Tibial artery (tissue), 4 donors: ENCODE measurements around the gene EDNRB.

Experiments used
- DNase-seq, 2 donors: peaks; one replicate each; pipeline ENCODE4 v3.0.0-alpha.2; 2019
- H3K27ac ChIP-seq, 2 donors: fragments of 200-600 bp; sonication (generic) in 1 of 2; 1 replicate in 1 of 2; 2 replicates in 1 of 2; pipeline ENCODE4 v1.5.1; 2018 to 2019; ENCODE audit warnings: mild to moderate bottlenecking in 1 of 2
- H3K27me3 ChIP-seq, 2 donors: fragments of 200-600 bp; sonication (generic) in 1 of 2; one replicate each; pipeline versions ENCODE4 v1.5.1 to v1.6.0; 2016 to 2019
- H3K36me3 ChIP-seq, 3 donors: fragments of 200-600 bp; sonication (generic) in 2 of 3; one replicate each; pipeline ENCODE4 v1.5.1; 2016 to 2019; ENCODE audit warnings: mild to moderate bottlenecking in 2 of 3
- H3K4me1 ChIP-seq, 4 donors: fragments of 200-600 bp; sonication (generic) in 2 of 4; 1 replicate in 3 of 4; 2 replicates in 1 of 4; pipeline ENCODE4 v1.5.1; 2016 to 2019
- H3K4me3 ChIP-seq, 2 donors: fragments of 200-600 bp; sonication (generic) in 1 of 2; 1 replicate in 1 of 2; 2 replicates in 1 of 2; pipeline ENCODE4 v1.5.1; 2018 to 2019; ENCODE audit warnings: mild to moderate bottlenecking in 2 of 2
- H3K9me3 ChIP-seq, 3 donors: fragments of 200-600 bp; sonication (generic) in 1 of 3; one replicate each; pipeline ENCODE4 v1.5.1; 2016 to 2019
- CTCF ChIP-seq, 2 experiments: fragments of 200-600 bp in 1 of 2; fragments of 450-650 bp in 1 of 2; IDR thresholded peaks; one replicate each; pipeline ENCODE4 v1.5.1; 2017 to 2019; ENCODE audit warnings: antibody characterized with exemption in 2 of 2, mild to moderate bottlenecking in 1 of 2, moderate library complexity in 1 of 2
- intact Hi-C: fragments of 100-400 bp; cut with DNase I; formaldehyde crosslinking; loops from one replicate; pipeline ENCODE4 v1.15.0; 2023; ENCODE audit warnings: low total_unique reads

The EDNRB gene

GRCh38 chr13:77916488-77916887, 2.1 kb downstream of the EDNRB start:
- Histone ChIP-seq H3K27ac (no peak overlapping the region), H3K9me3 (no peaks in the 10 kb centered on the region), H3K4me1 (peaks cover 0 to 20% (median 9%) of the 10 kb centered on the region in 4 donors), H3K4me3 (peak overlapping the region; percentile 4 to 51), H3K36me3 (no peaks in the 10 kb centered on the region), H3K27me3 (peaks cover 0 to 16% of the 10 kb centered on the region in 2 donors)
- intact Hi-C loops: no loop called here
- no peak for TF ChIP-seq CTCF (IDR thresholded peaks at IDR 0.05)
- no peak for DNase-seq

- Histone ChIP-seq H3K4me1 (peaks cover 0 to 20% (median 9%) of the 10 kb centered on the region in 4 donors), H3K27me3 (peaks cover 0 to 16% of the 10 kb centered on the region in 2 donors), H3K36me3 (no peaks in the 10 kb centered on the region), H3K4me3 (no peak overlapping the region), H3K9me3 (no peaks in the 10 kb centered on the region), H3K27ac (no peak overlapping the region)
- TF ChIP-seq CTCF (IDR thresholded peaks at IDR 0.05): no peak
- no peak for DNase-seq
- intact Hi-C loops: no loop called here
Observed at GRCh38 chr13:77915686-77916085, 2.9 kb downstream of the EDNRB start.

- intact Hi-C loops: no loop called here
- peaks cover 0 to 1% (median 0%) of the 10 kb centered on the region in 4 donors for H3K4me1 ChIP-seq
- H3K36me3 ChIP-seq: no peaks in the 10 kb centered on the region
- H3K9me3 ChIP-seq: no peaks in the 10 kb centered on the region
- DNase-seq: no peak
- peaks cover 0 to 6% of the 10 kb centered on the region in 2 donors for H3K27me3 ChIP-seq
- no peak for TF ChIP-seq CTCF (IDR thresholded peaks at IDR 0.05)
- H3K4me3 ChIP-seq: no peak overlapping the region
- H3K27ac ChIP-seq: no peak overlapping the region
Observed at GRCh38 chr13:77913003-77913402, 5.6 kb downstream of the EDNRB start.

- Histone ChIP-seq H3K27ac (no peak overlapping the region), H3K36me3 (no peaks in the 10 kb centered on the region), H3K4me1 (no peaks in the 10 kb centered on the region), H3K27me3 (no peaks in the 10 kb centered on the region), H3K4me3 (no peak overlapping the region), H3K9me3 (no peaks in the 10 kb centered on the region)
- no peak for TF ChIP-seq CTCF (IDR thresholded peaks at IDR 0.05)
- no peak for DNase-seq
- intact Hi-C loops: no loop called here
Observed at GRCh38 chr13:77911751-77912150, 6.9 kb downstream of the EDNRB start.

- no peaks in the 10 kb centered on the region for H3K9me3 ChIP-seq
- H3K4me1 ChIP-seq: no peaks in the 10 kb centered on the region
- no peaks in the 10 kb centered on the region for H3K36me3 ChIP-seq
- no peaks in the 10 kb centered on the region for H3K27me3 ChIP-seq
- intact Hi-C loops: no loop called here
- no peak overlapping the region for H3K27ac ChIP-seq
- no peak for TF ChIP-seq CTCF (IDR thresholded peaks at IDR 0.05)
- no peak overlapping the region for H3K4me3 ChIP-seq
- no peak for DNase-seq
Observed at GRCh38 chr13:77909827-77910226, 8.8 kb downstream of the EDNRB start.

- Histone ChIP-seq H3K4me3 (no peak overlapping the region), H3K27me3 (no peaks in the 10 kb centered on the region), H3K4me1 (no peaks in the 10 kb centered on the region), H3K9me3 (no peaks in the 10 kb centered on the region), H3K27ac (no peak overlapping the region), H3K36me3 (no peaks in the 10 kb centered on the region)
- no peak for TF ChIP-seq CTCF (IDR thresholded peaks at IDR 0.05)
- intact Hi-C loops: no loop called here
- DNase-seq: no peak
Observed at GRCh38 chr13:77908531-77908930, 10.1 kb downstream of the EDNRB start.
